Measurements from ENCODE around the gene IER5L.

The IER5L gene

GRCh38 chr9:129160712-129161533 is 17.1 kb downstream of the IER5L start:
- no peak for DNase-seq

DNA sequence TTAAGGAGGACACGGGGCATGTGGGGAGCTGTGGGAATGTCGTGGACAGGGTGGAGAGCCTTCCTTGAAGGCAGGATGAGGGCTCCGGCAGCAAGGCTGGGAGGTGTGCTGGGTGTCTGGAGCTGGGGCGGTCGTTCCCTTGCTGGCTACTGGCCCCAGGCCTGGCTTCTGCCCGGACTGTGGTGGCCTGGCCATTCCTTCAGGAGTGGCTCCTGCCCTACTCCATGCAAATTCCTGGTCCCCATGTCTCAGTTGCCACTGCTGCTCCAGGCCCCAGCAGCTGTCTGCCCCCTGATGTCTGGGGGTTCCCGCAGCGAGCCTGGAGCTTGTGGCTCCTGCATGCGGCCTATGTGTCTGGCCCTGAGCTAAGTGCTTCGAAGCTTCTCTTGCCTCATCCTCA is 21.9 kb downstream of the IER5L start:
- no peak for DNase-seq

DNA sequence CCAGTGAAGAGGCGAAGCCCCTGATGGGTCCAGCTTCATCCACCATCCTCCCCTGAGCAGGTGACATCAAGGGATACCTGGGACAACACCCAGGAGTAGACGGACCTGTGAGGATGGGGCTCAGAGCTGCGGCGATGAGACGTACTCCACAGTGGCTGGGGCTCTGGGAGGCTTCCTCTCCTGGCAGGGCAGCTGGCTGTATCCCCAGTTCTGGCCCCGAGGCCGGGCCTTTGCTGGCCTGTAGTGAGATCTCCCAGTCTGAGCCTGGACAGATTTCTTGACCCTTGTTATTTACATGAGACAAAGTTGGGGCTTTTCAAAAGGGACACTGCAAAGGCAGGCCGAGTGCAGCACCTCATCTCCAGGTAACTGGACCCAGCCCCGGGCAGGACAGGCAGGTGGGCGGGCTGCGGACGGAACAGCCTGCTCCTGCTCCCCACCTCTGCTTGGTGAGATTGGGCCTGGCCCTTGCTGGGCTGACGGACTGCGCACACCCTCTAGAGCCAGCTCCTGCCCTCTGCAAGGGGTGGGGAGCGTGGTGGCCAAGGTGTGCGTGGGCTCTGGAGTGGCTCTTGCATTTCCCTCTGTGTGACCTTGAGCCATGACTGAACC is 23.1 kb downstream of the IER5L start:
- DNase-seq = no peak

DNA sequence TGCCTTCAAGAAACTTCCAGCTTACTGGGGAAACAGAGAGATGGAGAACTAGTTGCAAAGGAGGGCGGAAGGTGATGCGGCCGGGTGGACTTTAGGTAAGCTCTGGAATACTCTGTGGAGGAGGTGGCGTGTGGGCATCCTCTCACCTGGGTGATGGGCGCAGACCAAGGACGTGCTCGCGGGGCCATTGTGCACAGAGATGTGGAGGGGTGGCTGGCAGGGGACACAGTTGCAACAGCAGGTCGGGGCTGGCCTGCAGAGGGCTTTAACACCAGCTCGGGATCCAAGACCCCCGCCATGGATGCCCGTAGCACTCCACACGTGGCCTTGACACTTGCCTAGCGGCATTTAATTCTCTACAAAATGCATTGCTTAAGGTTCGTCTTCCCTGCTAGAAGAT is 26.6 kb downstream of the IER5L start:
- DNase-seq = no peak

- DNase-seq = no peak
These were observed 27.3 kb downstream of the IER5L start for GRCh38 chr9:129150672-129151211.

- DNase-seq = no peak
These were observed 27.9 kb downstream of the IER5L start for GRCh38 chr9:129150122-129150521.

DNA sequence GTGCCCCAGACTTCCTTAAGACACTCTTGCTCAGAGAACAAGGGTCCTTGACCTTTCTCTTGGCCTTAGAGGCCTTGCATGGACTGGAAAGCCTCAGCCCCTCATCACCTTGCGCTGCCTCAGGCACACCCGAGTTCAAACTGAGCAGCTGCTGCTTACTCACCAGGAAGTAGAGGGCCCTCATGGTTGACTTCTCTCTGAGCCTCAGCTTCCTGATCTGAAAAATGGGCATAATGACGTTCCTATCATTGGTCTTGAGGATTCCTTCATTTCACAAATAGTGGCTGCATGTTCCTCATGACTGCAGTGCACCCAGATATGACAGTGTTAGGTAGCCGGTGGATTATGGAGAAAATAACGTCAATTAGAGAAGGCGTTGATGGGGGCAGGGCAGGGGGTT is 28.6 kb downstream of the IER5L start:
- no peak for DNase-seq

- DNase-seq = no peak
These were observed 29.4 kb downstream of the IER5L start for GRCh38 chr9:129148463-129149204.

- no peak for DNase-seq
These were observed 31.6 kb downstream of the IER5L start for GRCh38 chr9:129146441-129146941.

DNA sequence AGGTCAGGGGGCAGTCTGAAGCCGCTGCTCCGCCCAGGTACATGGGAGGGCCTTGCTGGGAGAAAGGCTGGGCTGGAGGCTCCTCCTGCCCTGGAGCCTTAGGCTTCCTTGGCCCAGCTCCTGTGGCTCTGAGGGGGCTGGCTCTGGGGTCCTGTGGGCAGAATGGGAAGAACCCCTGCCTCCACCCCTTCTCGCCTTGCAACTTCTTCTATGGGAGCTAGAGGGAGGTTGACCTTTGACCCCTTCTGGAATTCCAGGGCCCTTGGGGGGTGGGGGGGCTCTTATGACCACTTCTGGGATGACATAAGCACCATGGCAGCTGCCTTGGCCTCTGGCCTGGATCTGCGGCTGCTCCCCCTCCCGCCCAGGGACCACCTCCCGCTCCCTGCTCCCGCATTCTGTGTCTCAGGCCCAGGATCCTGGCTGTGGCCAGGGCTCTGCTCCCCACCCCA is 32.2 kb downstream of the IER5L start:
- no peak for DNase-seq

DNA sequence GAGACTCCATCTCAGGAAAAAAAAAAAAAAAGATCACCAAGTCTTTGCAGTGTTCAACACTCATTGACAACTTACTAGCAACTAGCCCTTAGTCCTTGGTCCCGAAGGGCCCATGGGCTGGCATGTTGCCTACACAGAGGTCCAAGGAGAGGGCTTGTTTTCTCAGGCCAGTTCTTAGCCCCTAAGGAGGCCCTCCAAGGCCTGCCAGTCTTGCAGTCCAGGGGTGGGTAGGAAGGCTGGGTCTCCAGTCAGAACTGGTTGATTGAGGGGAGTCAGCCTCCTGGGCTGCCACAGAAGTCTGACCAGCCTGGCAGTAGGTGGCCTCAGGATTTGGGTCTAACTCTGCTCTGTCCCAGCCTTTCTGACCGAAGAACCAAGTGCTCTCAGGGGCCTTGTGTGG is 32.7 kb downstream of the IER5L start:
- DNase-seq = no peak

GRCh38 chr9:129143031-129143927 is 34.8 kb downstream of the IER5L start:
- peak; percentile 88 for DNase-seq

DNA sequence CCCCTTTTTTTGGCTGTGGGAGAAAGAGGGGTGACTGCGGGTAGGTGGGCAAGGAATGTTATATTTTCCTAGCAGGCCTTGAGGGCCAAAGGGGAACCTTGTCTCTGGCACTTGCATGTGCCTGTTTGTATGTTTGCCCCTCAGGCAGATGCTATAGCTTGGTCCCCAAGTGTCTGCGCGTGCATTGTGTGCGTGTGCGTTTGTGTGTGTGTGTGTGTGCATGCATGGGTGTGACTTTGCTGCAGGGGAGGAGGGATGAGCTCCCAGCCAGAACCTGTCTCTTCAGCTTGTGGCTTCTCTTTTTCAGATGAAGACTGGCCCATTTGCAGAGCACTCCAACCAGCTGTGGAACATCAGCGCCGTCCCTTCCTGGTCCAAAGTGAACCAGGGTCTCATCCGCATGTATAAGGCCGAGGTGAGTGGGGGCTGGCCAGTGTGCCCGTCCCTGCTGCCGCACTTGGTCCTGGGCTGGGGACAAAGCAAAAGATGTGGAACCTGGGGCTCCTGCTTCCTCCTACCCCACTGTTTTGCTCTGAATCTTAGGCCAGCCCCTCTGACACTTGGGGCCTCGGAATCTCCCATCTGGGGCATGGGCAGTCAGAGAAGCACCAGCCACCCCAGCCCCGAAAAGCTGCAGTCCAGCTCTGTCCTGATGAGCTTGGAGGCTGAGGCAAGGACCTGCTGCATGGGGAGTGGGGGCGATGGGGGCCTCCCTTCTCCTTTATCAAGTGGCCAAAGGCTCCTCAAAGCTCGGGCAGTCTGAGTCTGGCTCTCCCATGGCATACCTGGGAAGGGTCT is 35.7 kb downstream of the IER5L start:
- DNase-seq = no peak

GRCh38 chr9:129141066-129142041 is 36.7 kb downstream of the IER5L start:
- DNase-seq = peak; percentile 12

DNA sequence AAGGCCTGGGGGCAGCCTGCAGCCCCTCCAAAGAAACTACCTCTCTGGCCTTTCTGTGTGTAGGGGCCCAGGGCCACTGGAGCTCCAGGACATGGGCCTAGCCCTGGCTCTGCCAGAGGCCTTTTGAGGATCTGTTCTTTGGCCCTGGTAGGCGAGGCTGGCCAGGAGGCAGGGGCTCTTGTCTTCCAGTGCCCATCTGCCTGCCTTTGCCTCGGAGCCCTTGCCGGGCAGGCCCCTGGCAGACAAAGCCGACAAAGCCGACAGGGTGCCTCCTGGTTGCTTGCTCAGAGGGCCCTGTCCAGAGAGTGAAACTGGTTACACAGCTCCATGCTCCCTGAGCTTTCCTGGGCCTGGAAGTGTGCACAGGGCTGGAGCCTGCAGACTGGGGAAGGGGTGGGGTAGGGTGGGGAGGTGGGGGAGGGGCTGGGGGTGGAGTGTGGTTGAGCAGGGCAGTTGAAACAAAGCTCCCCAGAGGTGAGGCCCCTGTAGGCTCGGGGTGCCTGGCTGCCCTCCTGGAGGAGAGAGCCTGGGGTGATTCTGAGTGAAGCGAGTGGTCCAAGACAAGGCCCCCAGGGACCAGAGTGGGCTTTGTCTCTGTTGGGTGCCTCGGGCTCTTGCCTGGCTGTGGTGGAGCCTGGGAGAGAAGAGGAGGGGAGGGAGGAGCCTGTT is 37.5 kb downstream of the IER5L start:
- peak; percentile 54 for DNase-seq

- peak; percentile 92 for DNase-seq
These were observed 38.1 kb downstream of the IER5L start for GRCh38 chr9:129139993-129140396.

DNA sequence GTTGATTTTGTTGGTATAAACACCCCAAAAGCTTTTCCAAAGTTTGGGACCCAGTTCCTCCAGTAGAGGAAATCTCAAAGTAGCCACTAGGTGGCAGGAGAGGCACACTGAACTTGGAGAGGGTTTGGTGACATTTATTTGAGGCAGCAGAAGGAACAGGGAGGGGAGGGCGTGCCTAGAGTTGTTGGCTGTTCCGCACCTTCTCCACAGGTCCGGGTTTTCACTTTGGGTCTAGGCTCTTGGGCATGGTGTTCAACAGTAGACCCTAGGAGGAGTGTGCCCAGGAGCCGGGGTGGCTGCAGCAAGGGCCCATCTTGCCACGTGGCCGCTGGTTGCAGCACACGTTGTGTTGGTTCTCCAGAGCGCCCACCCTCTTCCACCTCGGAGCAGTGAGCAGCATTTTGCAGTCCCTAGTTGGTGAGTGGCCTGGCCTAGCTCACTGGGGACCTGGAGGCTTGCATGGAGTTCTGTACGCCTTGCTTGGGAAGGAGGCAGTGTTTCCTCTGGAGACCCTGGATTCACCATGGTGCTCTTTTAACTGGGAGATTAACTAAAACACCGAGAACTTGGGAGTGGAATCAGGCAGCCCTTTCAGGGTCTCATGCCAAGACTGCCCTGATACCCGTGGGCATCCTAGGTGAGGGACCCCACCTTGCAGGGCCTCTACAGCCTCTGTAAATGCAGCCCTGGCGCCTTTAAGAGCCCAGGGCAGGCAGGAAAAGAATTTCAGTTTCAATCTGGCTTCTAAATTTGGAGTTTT is 38.6 kb downstream of the IER5L start:
- peak; percentile 86 for DNase-seq

DNA sequence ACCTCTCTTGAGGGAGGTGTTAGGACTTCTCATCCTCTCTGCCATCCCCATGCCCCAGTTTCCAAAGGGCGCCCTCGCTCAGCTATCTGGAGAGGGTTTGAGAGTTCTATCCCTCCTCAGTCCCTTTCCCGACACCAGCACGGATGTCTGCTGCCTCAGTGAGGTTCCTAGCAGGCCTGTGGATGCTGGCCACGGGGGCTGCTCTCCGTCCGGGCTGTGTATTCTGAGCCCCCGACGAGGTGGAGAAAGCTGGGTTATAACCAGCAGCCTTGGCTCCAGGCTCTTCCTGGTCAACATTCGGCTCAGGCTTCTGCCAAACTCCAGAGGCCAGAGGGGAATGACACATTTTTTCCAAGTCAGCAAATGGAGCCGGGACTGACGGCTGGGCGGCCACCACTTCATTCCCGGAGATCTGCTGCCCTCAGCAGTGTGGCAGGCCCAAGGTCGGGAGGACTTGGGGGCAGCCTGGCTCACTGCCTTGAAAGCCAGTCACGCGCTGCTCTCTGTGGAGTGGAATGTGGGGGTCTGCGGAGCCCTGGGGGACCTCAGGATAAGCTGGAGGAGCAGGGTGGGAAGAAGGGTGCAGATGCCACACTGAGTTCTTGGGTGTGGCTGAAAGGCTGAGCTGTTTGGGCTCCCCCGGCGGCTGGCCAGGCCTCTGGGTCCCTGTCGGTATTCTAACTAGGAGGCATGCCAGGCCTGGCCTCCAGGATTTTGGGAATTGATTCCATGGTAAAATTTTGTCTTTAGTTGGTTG is 39.4 kb downstream of the IER5L start:
- no peak for DNase-seq
